Pancreas (tissue), 10 donors: ENCODE data around the gene KRT26. TPM values are rescaled to one million over a fixed set of nuclear protein-coding genes. Genes with fewer than 3 reads are reported as not detected.

Source experiments
- ATAC-seq, 4 donors: fragments of 200-7000 bp; cut with Tn5 transposase; one replicate each; pipeline versions ENCODE4 v1.8.0 to v1.9.1; 2020; ENCODE audit warnings: mild to moderate bottlenecking in 4 of 4, moderate library complexity in 4 of 4
- DNase-seq, 6 donors: peaks; one replicate each; pipeline ENCODE4 v3.0.0-alpha.2; 2020
- FAIRE-seq: peaks from 2 replicates; lab custom pipeline; 2012; peaks lifted over from hg19 to GRCh38; lab: Jason Lieb, UNC
- H3K27ac ChIP-seq, 4 donors: fragments of 200-600 bp; sonication (generic); 1 replicate in 3 of 4; 2 replicates in 1 of 4; pipeline versions ENCODE4 v1.5.0 to v1.8.0; 2020
- H3K27me3 ChIP-seq, 4 donors: fragments of 200-600 bp; one replicate each; pipeline ENCODE4 v1.8.0; 2021
- H3K36me3 ChIP-seq, 3 donors: fragments of 200-600 bp; sonication (generic) in 1 of 3; one replicate each; pipeline versions ENCODE4 v1.5.0 to v1.8.0; 2020 to 2021
- H3K4me1 ChIP-seq, 3 donors: fragments of 200-600 bp; one replicate each; pipeline ENCODE4 v1.8.0; 2021
- H3K4me3 ChIP-seq, 4 donors: fragments of 200-600 bp; sonication (generic) in 2 of 4; one replicate each; pipeline versions ENCODE4 v1.5.0 to v1.8.0; 2020 to 2021
- H3K9me3 ChIP-seq, 4 donors: fragments of 200-600 bp; one replicate each; pipeline ENCODE4 v1.8.0; 2021
- WGBS, 2 donors: extraction: QIAGEN DNeasy Blood & Tissue Kit; methylation state at CpG; one replicate each; pipeline ENCODE4 v1.1.7; 2013; 5-methylcytosine and 5-hydroxymethylcytosine counted together
- intact Hi-C, 3 donors: fragments of 100-400 bp; cut with DNase I; formaldehyde crosslinking; loops; one replicate each; pipeline versions ENCODE4 v1.11.1 to v1.14.2; 2022
- polyA plus RNA-seq, 2 donors: library from polyadenylated mRNA; stranded (reverse); fragments of 200-250 nt; gene quantifications; one replicate each; pipeline ENCODE4 v1.2.3, GENCODE V29; 2013
- total RNA-seq, 6 donors: library from RNA; stranded (reverse); fragmentation: NEBNext Ultra II Directional in 4 of 6; extraction: Animal tissue kit (Norgen Biotek cat#: 25700) in 4 of 6; gene quantifications; one replicate each; pipeline versions ENCODE4 v1.2.1 to v1.2.4, GENCODE V29; 2021 to 2023
- TF ChIP-seq, protein P1 (sequence below), 4 donors: fragments of 200-600 bp; sonication (generic) in 3 of 4; IDR thresholded peaks; one replicate each; pipeline versions ENCODE4 v1.5.0 to v1.8.0; 2021; ENCODE audit warnings: antibody characterized with exemption in 4 of 4
- donor health status: healthy with polysubstance abuse.
- donor health status: DM: no; HTN: no; CAD: no; lungs with moderate emphysema.
- donor health status: DM: no; HTN: no; CAD: no.
- donor health status: control.
- donor health status: control.
- donor health status: Bipolar disorder and iron deficiency.
- donor health status: DM: yes; HTN: yes; CAD: no.
- donor health status: DM: no; HTN: no; CAD: no.
- donor health status: DM: no; HTN: no; CAD: no.
- donor health status: DM: yes; HTN: yes; CAD: no.

KRT26 gene
- total and polyA plus RNA-seq, 8 donors = not detected

DNA sequence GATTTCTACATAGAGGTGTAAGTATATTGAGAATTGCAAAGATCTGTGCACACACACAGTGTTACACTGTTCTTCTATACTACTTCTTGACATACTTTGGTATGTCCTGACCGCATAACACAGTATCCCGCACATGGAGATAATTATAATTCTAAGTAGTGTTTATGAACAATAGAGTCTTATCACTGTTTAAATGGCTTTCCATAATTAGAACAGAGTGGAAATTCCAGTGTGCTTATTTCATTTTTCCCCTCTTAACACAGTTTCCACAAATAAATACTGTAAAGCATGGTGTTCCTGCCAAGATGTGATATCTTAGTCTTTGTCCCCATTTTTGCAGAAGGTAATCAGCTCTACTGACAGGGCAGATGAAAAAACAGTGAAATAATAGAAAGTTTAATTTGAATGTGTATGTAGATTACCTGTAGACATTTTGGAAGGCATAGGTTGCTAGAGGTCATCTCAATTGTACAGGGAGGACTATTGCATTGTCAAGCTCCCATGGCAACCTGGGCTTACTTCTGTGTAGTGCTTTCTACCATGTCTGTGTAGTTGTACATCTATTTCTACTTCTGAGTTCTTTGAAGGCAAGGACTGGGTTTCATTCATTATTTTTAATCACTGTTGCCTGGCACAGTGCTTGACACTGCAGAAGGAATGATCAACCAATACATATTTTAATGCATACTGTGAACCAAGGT, 37.9 kb upstream of the KRT26 start:
- intact Hi-C loops = loop anchor here in 1 of 3 donors (10.0 kb wide), 1 partner anchor 845 kb away; no protein-coding TSS in a partner anchor
- Histone ChIP-seq H3K27me3 (peaks cover 0 to 38% (median 1%) of the 10 kb centered on the region in 4 donors), H3K9me3 (no peaks in the 10 kb centered on the region), H3K4me1 (no peaks in the 10 kb centered on the region), H3K36me3 (no peaks in the 10 kb centered on the region), H3K4me3 (no peak overlapping the region), H3K27ac (no peak overlapping the region)
- ATAC-seq = no peak
- no peak for DNase-seq
- TF ChIP-seq, protein P1, sequence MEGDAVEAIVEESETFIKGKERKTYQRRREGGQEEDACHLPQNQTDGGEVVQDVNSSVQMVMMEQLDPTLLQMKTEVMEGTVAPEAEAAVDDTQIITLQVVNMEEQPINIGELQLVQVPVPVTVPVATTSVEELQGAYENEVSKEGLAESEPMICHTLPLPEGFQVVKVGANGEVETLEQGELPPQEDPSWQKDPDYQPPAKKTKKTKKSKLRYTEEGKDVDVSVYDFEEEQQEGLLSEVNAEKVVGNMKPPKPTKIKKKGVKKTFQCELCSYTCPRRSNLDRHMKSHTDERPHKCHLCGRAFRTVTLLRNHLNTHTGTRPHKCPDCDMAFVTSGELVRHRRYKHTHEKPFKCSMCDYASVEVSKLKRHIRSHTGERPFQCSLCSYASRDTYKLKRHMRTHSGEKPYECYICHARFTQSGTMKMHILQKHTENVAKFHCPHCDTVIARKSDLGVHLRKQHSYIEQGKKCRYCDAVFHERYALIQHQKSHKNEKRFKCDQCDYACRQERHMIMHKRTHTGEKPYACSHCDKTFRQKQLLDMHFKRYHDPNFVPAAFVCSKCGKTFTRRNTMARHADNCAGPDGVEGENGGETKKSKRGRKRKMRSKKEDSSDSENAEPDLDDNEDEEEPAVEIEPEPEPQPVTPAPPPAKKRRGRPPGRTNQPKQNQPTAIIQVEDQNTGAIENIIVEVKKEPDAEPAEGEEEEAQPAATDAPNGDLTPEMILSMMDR (IDR thresholded peaks at IDR 0.05) = no peak
- no peak for FAIRE-seq
- WGBS, 2 donors = 60% methylated on average over 2 of the region's 2 CpGs

DNA sequence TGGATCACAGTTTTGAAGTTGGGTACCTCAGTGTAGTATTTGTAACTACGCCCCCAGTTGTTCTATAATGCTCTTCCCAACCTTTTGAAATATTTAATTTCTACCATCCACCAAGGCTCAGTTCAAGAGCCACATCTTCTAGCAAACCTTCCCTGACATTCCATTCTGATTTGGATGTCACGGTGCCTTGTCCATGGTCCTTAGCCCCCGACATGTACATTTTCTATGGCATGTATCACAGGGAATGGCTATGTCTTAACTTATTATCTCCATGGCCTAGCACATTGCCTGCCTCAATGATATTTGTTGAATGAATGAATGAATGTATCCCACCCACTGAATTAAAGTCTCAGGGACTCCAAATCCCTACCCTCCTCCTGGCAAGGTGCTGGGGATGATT, 34.1 kb upstream of the KRT26 start:
- no peaks in the 10 kb centered on the region for H3K9me3 ChIP-seq
- peaks cover 0 to 27% (median 0%) of the 10 kb centered on the region in 4 donors for H3K27me3 ChIP-seq
- FAIRE-seq (no peak), ATAC-seq (no peak), DNase-seq (no peak)
- no peak overlapping the region for H3K27ac ChIP-seq
- H3K4me1 ChIP-seq = peaks cover 0 to 4% (median 0%) of the 10 kb centered on the region in 3 donors
- TF ChIP-seq, protein P1 (IDR thresholded peaks at IDR 0.05) = no peak
- intact Hi-C loops = loop anchor here in 1 of 3 donors (10.0 kb wide), 1 partner anchor 849 kb away; no protein-coding TSS in a partner anchor
- 56 to 68% methylated on average over 3 of the region's 3 CpGs for WGBS, 2 donors
- no peak overlapping the region for H3K4me3 ChIP-seq
- no peaks in the 10 kb centered on the region for H3K36me3 ChIP-seq

DNA sequence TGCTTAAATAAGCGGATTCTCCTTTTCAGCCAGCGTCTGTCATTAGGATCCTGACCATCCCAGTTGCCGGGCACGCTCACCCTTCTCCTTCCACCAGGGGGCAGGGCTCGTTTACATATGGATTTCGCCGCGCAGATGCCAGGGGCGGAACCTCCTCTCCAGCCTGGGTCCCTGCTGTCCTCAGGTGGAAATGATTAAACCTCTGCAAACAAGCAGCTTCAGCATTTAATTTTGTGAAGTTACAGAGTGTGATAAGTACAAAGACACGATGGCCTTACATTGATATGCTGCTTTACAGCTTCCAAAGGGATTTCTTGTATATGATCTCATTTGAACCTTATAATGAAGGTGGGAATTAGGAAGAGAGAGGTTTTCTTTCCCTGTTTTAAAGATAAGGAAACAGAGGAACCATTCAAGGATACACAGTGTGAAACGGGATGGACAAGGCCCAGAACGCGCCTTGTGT, 31.6 kb upstream of the KRT26 start:
- TF ChIP-seq, protein P1 (IDR thresholded peaks at IDR 0.05) = peak; percentile 62 to 81 (median 70)
- Histone ChIP-seq H3K27ac (no peak overlapping the region), H3K4me3 (no peak overlapping the region), H3K36me3 (no peaks in the 10 kb centered on the region), H3K9me3 (no peaks in the 10 kb centered on the region), H3K4me1 (peaks cover 0 to 4% (median 0%) of the 10 kb centered on the region in 3 donors), H3K27me3 (peaks cover 0 to 35% (median 0%) of the 10 kb centered on the region in 4 donors)
- 3 to 5% methylated on average over 13 of the region's 13 CpGs for WGBS, 2 donors
- DNase-seq = peak; percentile 52 to 87 (median 76)
- no peak for FAIRE-seq
- intact Hi-C loops = loop anchor here in 1 of 3 donors (10.0 kb wide), 1 partner anchor 851 kb away; no protein-coding TSS in a partner anchor
- peak; percentile 90 to 100 (median 100) for ATAC-seq

DNA sequence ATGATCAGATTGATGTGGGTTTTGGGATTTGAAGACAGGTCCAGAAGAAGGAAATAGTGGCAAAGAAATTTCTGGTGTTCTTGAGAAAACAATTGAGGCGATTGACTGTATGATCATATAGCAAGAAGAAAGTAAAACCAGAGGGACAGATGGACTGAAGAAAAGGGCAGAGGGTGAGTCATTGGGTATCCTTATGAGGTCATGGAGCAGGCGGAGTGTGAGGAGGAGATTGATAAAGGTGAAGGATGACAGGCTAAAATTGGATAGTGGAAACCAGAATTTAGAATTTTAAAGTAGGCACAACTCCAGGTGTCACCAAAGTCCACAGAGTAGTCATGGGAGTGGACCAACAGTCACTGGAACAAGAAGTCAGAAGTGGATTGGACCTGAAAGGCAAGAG, 29.2 kb upstream of the KRT26 start:
- Histone ChIP-seq H3K4me3 (no peak overlapping the region), H3K4me1 (peaks cover 0 to 4% (median 0%) of the 10 kb centered on the region in 3 donors), H3K27me3 (peaks cover 0 to 40% (median 0%) of the 10 kb centered on the region in 4 donors), H3K36me3 (no peaks in the 10 kb centered on the region), H3K9me3 (no peaks in the 10 kb centered on the region), H3K27ac (no peak overlapping the region)
- no peak for FAIRE-seq
- DNase-seq = no peak
- no peak for ATAC-seq
- TF ChIP-seq, protein P1 (IDR thresholded peaks at IDR 0.05) = no peak
- WGBS, 2 donors = 41 to 56% methylated on average over 2 of the region's 2 CpGs
- intact Hi-C loops = loop anchor here in 1 of 3 donors (10.0 kb wide), 1 partner anchor 854 kb away; no protein-coding TSS in a partner anchor
